Gastroesophageal sphincter (tissue), 4 donors: ENCODE data around the gene SPTB. TPM values are rescaled to one million over a fixed set of nuclear protein-coding genes. Genes with fewer than 3 reads are reported as not detected.

Experiments used
- ATAC-seq: fragments of 150-250 bp; one replicate; pipeline ENCODE4 v1.9.1; 2016; ENCODE audit warnings: mild to moderate bottlenecking, moderate library complexity
- H3K27ac ChIP-seq, 4 donors: fragments of 200-600 bp; sonication (generic) in 3 of 4; 1 replicate in 3 of 4; 2 replicates in 1 of 4; pipeline ENCODE4 v1.5.1; 2016 to 2019
- H3K27me3 ChIP-seq: fragments of 200-600 bp; sonication (generic); one replicate; pipeline ENCODE4 v1.5.1; 2019
- H3K36me3 ChIP-seq, 2 donors: fragments of 200-600 bp; sonication (generic); one replicate each; pipeline ENCODE4 v1.5.1; 2019; ENCODE audit warnings: control low read depth in 1 of 2
- H3K4me1 ChIP-seq, 3 donors: fragments of 200-600 bp; sonication (generic); 1 replicate in 2 of 3; 2 replicates in 1 of 3; pipeline ENCODE4 v1.5.1; 2016 to 2019; ENCODE audit warnings: control low read depth in 2 of 3
- H3K4me3 ChIP-seq, 2 donors: fragments of 200-600 bp; sonication (generic); one replicate each; pipeline ENCODE4 v1.5.1; 2019; ENCODE audit warnings: mild to moderate bottlenecking in 1 of 2, moderate library complexity in 1 of 2
- H3K9me3 ChIP-seq, 3 donors: fragments of 200-600 bp; sonication (generic); one replicate each; pipeline ENCODE4 v1.5.1; 2017 to 2019; ENCODE audit warnings: control low read depth in 2 of 3
- CTCF ChIP-seq, 4 experiments: fragments of 200-600 bp in 2 of 4; fragments of 450-650 bp in 2 of 4; sonication (generic) in 1 of 4; IDR thresholded peaks; one replicate each; pipeline ENCODE4 v1.5.1; 2017 to 2019; ENCODE audit warnings: antibody characterized with exemption in 4 of 4, mild to moderate bottlenecking in 2 of 4, moderate library complexity in 2 of 4
- EP300 ChIP-seq: sonication (generic); formaldehyde crosslinking; IDR thresholded peaks from one replicate; pipeline ENCODE4 v1.6.1; 2017; ENCODE audit warnings: antibody characterized with exemption, mild to moderate bottlenecking
- POLR2A ChIP-seq, 2 donors: fragments of 450-650 bp; IDR thresholded peaks; one replicate each; pipeline ENCODE4 v1.6.1; 2017; ENCODE audit warnings: antibody characterized with exemption in 2 of 2, mild to moderate bottlenecking in 2 of 2, moderate library complexity in 1 of 2
- POLR2AphosphoS5 ChIP-seq: sonication (generic); formaldehyde crosslinking; IDR thresholded peaks from one replicate; pipeline ENCODE4 v1.6.1; 2017; ENCODE audit warnings: antibody characterized with exemption
- WGBS, 2 donors: methylation state at CpG; one replicate each; pipeline ENCODE4 v1.1.5; 2018; ENCODE audit warnings: low coverage in 1 of 2; 5-methylcytosine and 5-hydroxymethylcytosine counted together
- total RNA-seq, 4 donors: library from RNA; depleted of rRNA; stranded (reverse); fragments of >200 nt; gene quantifications; one replicate each; pipeline ENCODE4 v1.1.0, GENCODE V29; 2016

Gene SPTB
- total RNA-seq, 4 donors from 2014 or later, result 0.62 to 3.1 (median 1.0) TPM

- no peaks in the 10 kb centered on the region for H3K27me3 ChIP-seq
- WGBS, 2 donors, result 37 to 52% methylated on average over 5 to 13 of the region's 18 CpGs
- TF ChIP-seq POLR2AphosphoS5 (peak; percentile 47), CTCF (IDR thresholded peaks at IDR 0.05) (no peak)
- H3K4me3 ChIP-seq, result peak overlapping the region in 1 of 2 donors; percentile 15
- H3K36me3 ChIP-seq, result no peaks in the 10 kb centered on the region
- peaks cover 0 to 77% (median 34%) of the 10 kb centered on the region in 3 donors for H3K4me1 ChIP-seq
- H3K9me3 ChIP-seq, result peaks cover 0 to 5% (median 0%) of the 10 kb centered on the region in 3 donors
- peak; percentile 12 for ATAC-seq
- H3K27ac ChIP-seq, result peak overlapping the region; percentile 32 to 94 (median 82)
Observed at GRCh38 chr14:64708148-64709004, 171.3 kb downstream of the SPTB start.

GRCh38 chr14:64707661-64708060 is 172.0 kb downstream of the SPTB start:
- Histone ChIP-seq H3K27me3 (no peaks in the 10 kb centered on the region), H3K36me3 (no peaks in the 10 kb centered on the region), H3K4me1 (peaks cover 0 to 84% (median 34%) of the 10 kb centered on the region in 3 donors), H3K27ac (peak overlapping the region; percentile 32 to 94 (median 89)), H3K4me3 (peak overlapping the region in 1 of 2 donors; percentile 2), H3K9me3 (no peaks in the 10 kb centered on the region)
- no peak for ATAC-seq
- TF ChIP-seq POLR2A (IDR thresholded peaks at IDR 0.05) (no peak), EP300 (no peak), CTCF (IDR thresholded peaks at IDR 0.05) (no peak), POLR2AphosphoS5 (peak; percentile 15)
- 54 to 73% methylated on average over 6 to 7 of the region's 7 CpGs for WGBS, 2 donors

- no peaks in the 10 kb centered on the region for H3K9me3 ChIP-seq
- H3K36me3 ChIP-seq, result no peaks in the 10 kb centered on the region
- ATAC-seq, result no peak
- WGBS, 2 donors, result 45 to 48% methylated on average over 3 to 7 of the region's 14 CpGs
- peaks cover 0 to 85% (median 34%) of the 10 kb centered on the region in 3 donors for H3K4me1 ChIP-seq
- H3K27ac ChIP-seq, result peak overlapping the region; percentile 74 to 94 (median 89)
- no peaks in the 10 kb centered on the region for H3K27me3 ChIP-seq
- peak overlapping the region in 1 of 2 donors; percentile 72 for H3K4me3 ChIP-seq
- no peak for TF ChIP-seq CTCF (IDR thresholded peaks at IDR 0.05)
- no peak for TF ChIP-seq POLR2AphosphoS5
- no peak for TF ChIP-seq EP300
- TF ChIP-seq POLR2A (IDR thresholded peaks at IDR 0.05), result no peak
Observed at GRCh38 chr14:64706593-64707193, 173.0 kb downstream of the SPTB start.

- ATAC-seq, result no peak
- no peaks in the 10 kb centered on the region for H3K36me3 ChIP-seq
- peaks cover 0 to 80% (median 34%) of the 10 kb centered on the region in 3 donors for H3K4me1 ChIP-seq
- no peaks in the 10 kb centered on the region for H3K9me3 ChIP-seq
- H3K4me3 ChIP-seq, result peak overlapping the region; percentile 72 to 81
- TF ChIP-seq POLR2AphosphoS5 (no peak), EP300 (no peak), POLR2A (IDR thresholded peaks at IDR 0.05) (no peak), CTCF (IDR thresholded peaks at IDR 0.05) (no peak)
- 31 to 54% methylated on average over 2 to 4 of the region's 4 CpGs for WGBS, 2 donors
- H3K27ac ChIP-seq, result peak overlapping the region; percentile 74 to 94 (median 89)
- no peaks in the 10 kb centered on the region for H3K27me3 ChIP-seq
Observed at GRCh38 chr14:64706119-64706592, 173.6 kb downstream of the SPTB start.
